A673 (cell line): ENCODE data around the gene TMEM109.

Source experiments
- EZH2 ChIP-seq: fragments of 200-600 bp; sonication (generic); IDR thresholded peaks from 2 replicates; pipeline ENCODE4 v1.6.1; 2017; ENCODE audit warnings: borderline replicate concordance, low read depth, mild to moderate bottlenecking, mixed read lengths, antibody characterized with exemption, low read length; ENCODE audit not compliant: poor library complexity, severe bottlenecking
- TF ChIP-seq, protein P1 (sequence below): fragments of 300-800, 200-600 bp; sonication (generic); conservative IDR thresholded peaks from 2 replicates; pipeline ENCODE4 v1.5.1; 2017; ENCODE audit warnings: low read depth, mild to moderate bottlenecking, antibody characterized with exemption, low read length, moderate library complexity, mixed read lengths

DNA sequence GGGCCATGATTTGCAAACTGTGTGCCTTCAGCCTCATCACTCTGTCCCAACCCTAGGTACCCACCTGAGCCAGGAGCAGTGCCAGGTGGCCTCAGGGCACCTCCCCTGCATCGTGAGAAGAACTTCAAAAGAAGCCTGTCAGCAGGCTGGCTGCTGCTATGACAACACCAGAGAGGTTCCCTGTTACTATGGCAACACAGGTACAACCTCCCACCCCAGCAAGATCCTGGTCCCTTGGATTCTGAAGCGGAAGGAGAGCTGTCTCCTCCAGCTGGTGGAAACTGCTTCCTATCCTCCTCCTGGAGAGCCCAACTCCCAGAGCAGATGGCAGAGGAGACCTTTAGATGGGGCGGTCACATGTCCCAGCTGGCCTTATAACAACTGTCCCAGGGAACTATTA lies 43.7 kb upstream of the TMEM109 start:
- TF ChIP-seq EZH2 = no peak
- TF ChIP-seq, protein P1, sequence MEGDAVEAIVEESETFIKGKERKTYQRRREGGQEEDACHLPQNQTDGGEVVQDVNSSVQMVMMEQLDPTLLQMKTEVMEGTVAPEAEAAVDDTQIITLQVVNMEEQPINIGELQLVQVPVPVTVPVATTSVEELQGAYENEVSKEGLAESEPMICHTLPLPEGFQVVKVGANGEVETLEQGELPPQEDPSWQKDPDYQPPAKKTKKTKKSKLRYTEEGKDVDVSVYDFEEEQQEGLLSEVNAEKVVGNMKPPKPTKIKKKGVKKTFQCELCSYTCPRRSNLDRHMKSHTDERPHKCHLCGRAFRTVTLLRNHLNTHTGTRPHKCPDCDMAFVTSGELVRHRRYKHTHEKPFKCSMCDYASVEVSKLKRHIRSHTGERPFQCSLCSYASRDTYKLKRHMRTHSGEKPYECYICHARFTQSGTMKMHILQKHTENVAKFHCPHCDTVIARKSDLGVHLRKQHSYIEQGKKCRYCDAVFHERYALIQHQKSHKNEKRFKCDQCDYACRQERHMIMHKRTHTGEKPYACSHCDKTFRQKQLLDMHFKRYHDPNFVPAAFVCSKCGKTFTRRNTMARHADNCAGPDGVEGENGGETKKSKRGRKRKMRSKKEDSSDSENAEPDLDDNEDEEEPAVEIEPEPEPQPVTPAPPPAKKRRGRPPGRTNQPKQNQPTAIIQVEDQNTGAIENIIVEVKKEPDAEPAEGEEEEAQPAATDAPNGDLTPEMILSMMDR = no peak
